HEK293 (cell line): ENCODE data around the gene IDH3B.

Experiments
- CTCF ChIP-seq: fragments of 450-650 bp; formaldehyde crosslinking; IDR thresholded peaks from 2 replicates; pipeline ENCODE4 v1.5.1; 2016; ENCODE audit warnings: missing biosample characterization, missing genetic modification characterization
- TCF7L2 ChIP-seq: IDR thresholded peaks from 2 replicates; pipeline ENCODE4 v1.6.1; 2011; ENCODE audit warnings: low read depth, mild to moderate bottlenecking, inconsistent platforms, low read length, moderate library complexity, borderline replicate concordance
- ZBTB26 ChIP-seq: fragments of 450-650 bp; formaldehyde crosslinking; optimal IDR thresholded peaks from 2 replicates; pipeline ENCODE3; 2016; ENCODE audit warnings: missing biosample characterization, mild to moderate bottlenecking, missing genetic modification characterization
- ZNF10 ChIP-seq: fragments of 450-650 bp; formaldehyde crosslinking; IDR thresholded peaks from 2 replicates; pipeline ENCODE4 v1.5.1; 2017; ENCODE audit warnings: missing biosample characterization, missing genetic modification characterization
- ZNF362 ChIP-seq: fragments of 450-650 bp; formaldehyde crosslinking; IDR thresholded peaks from 2 replicates; pipeline ENCODE4 v1.5.1; 2016; ENCODE audit warnings: missing biosample characterization, missing genetic modification characterization
- ZNF549 ChIP-seq: fragments of 450-650 bp; IDR thresholded peaks from 2 replicates; pipeline ENCODE4 v1.5.1; 2018; ENCODE audit warnings: missing biosample characterization, missing genetic modification characterization, mild to moderate bottlenecking, inconsistent platforms, moderate library complexity

GRCh38 chr20:2687514-2687913, 23.5 kb upstream of the IDH3B start:
- TF ChIP-seq CTCF (tag by site-specific recombination) = no peak
- no peak for TF ChIP-seq ZNF362
- no peak for TF ChIP-seq ZNF549 (tag by site-specific recombination)
- no peak; the same call in 1 of the 2 replicates for TF ChIP-seq TCF7L2
- TF ChIP-seq ZNF10 = no peak
- no peak for TF ChIP-seq ZBTB26 (tag by site-specific recombination)
